ENCODE results near the gene DHRS9. TPM values are rescaled to one million over a fixed set of nuclear protein-coding genes. Genes with fewer than 3 reads are reported as not detected.
A peak's percentile ranks its signal among the peaks of the same experiment; 100 is the strongest.
"Not testable (repeated sequence)": the region's sequence is repeated elsewhere in the genome, so short reads cannot be mapped to it uniquely, and the experiment has no call there.

Gene DHRS9
- total and polyA plus RNA-seq, 9 of the 15 experiments (the other 6 are each of a cell fraction or from before 2014, with no cell fraction given): 0.27 to 1.7 (median 0.69) TPM

- TF ChIP-seq THRB (CRISPR knock-in tag; conservative IDR thresholded peaks at IDR 0.05) (peak; percentile 80; the same call in 1 of the 2 replicates), PHB2 (IDR thresholded peaks at IDR 0.05; ENCODE audit: low read depth) (peak; percentile 91), CEBPB (tag; IDR thresholded peaks at IDR 0.05) (peak; percentile 45), SMARCE1 (IDR thresholded peaks at IDR 0.05) (peak; percentile 95), LEF1 (IDR thresholded peaks at IDR 0.05) (peak; percentile 48; the same call in 1 of the 2 replicates), HMBOX1 (IDR thresholded peaks at IDR 0.05) (peak; percentile 84), ZNF175 (CRISPR knock-in tag; IDR thresholded peaks at IDR 0.05; ENCODE audit: low read depth) (0 out of 2 replicates have a peak, but pooled peaks have one; percentile 25), MEIS2 (IDR thresholded peaks at IDR 0.05; ENCODE audit: partially characterized antibody) (peak; percentile 36), CBFA2T3 (IDR thresholded peaks at IDR 0.05) (peak; percentile 98), KHSRP (IDR thresholded peaks at IDR 0.05) (peak; percentile 71), DACH1 (IDR thresholded peaks at IDR 0.05; ENCODE audit: partially characterized antibody) (peak; percentile 61), TBL1XR1 (IDR thresholded peaks at IDR 0.05; ENCODE audit: low read length in 2 of 2) (0 out of 4 replicates have a peak, but pooled peaks of 1 of the 2 experiments have one; percentile 32), FOXK2 (conservative IDR thresholded peaks at IDR 0.05 in 1 of 2, IDR thresholded peaks at IDR 0.05 in 1 of 2; ENCODE audit: low read depth in 2 of 2) (peak; percentile 31 to 47; a peak in 2 of 4 replicates), JUND (IDR thresholded peaks at IDR 0.05; ENCODE audit: borderline replicate concordance, low read depth, low read length) (0 out of 2 replicates have a peak, but pooled peaks have one; percentile 6), JUND (tag; IDR thresholded peaks at IDR 0.05; ENCODE audit: borderline replicate concordance, low read depth, low read length) (peak; percentile 43; the same call in 1 of the 3 replicates), HBP1 (CRISPR knock-in tag; IDR thresholded peaks at IDR 0.05) (0 out of 2 replicates have a peak, but pooled peaks have one; percentile 29), MBD2 (IDR thresholded peaks at IDR 0.05; ENCODE audit: borderline replicate concordance, low read depth) (0 out of 2 replicates have a peak, but pooled peaks have one; percentile 51), POLR2AphosphoS5 (IDR thresholded peaks at IDR 0.05; ENCODE audit: control insufficient read depth, insufficient read depth, low read depth, low read length) (peak; percentile 71; the same call in 1 of the 2 replicates), CREB1 (IDR thresholded peaks at IDR 0.05) (peak; percentile 28; the same call in 1 of the 2 replicates), ZNF766 (CRISPR knock-in tag; conservative IDR thresholded peaks at IDR 0.05) (peak; percentile 39), SMAD3 (CRISPR knock-in tag; conservative IDR thresholded peaks at IDR 0.05) (0 out of 2 replicates have a peak, but pooled peaks have one; percentile 27), TRIM24 (IDR thresholded peaks at IDR 0.05) (peak; percentile 93 to 95), BCOR (IDR thresholded peaks at IDR 0.05) (peak; percentile 87), EHMT2 (IDR thresholded peaks at IDR 0.05) (peak; percentile 53; the same call in 1 of the 2 replicates), CXXC5 (CRISPR knock-in tag; IDR thresholded peaks at IDR 0.05) (peak; percentile 52), ETV6 (IDR thresholded peaks at IDR 0.05; ENCODE audit: borderline replicate concordance in 1 of 2, low read depth in 2 of 2, low read length in 1 of 2) (peak in 1 of 2 experiments; percentile 61; a peak in 1 of 4 replicates), ZFX (CRISPR knock-in tag; IDR thresholded peaks at IDR 0.05) (peak; percentile 28)
- not testable (repeated sequence) for TF ChIP-seq CREB1 (CRISPR knock-in tag; IDR thresholded peaks at IDR 0.05); ETV6 (CRISPR knock-in tag; IDR thresholded peaks at IDR 0.05; ENCODE audit: borderline replicate concordance)
Measured at GRCh38 chr2:169134272-169134671, 64.9 kb downstream of the DHRS9 start (continued).
